Measurements from ENCODE around the gene VASN.
"Not testable (repeated sequence)": the region's sequence is repeated elsewhere in the genome, so short reads cannot be mapped to it uniquely, and the experiment has no call there.

The VASN gene

DNA sequence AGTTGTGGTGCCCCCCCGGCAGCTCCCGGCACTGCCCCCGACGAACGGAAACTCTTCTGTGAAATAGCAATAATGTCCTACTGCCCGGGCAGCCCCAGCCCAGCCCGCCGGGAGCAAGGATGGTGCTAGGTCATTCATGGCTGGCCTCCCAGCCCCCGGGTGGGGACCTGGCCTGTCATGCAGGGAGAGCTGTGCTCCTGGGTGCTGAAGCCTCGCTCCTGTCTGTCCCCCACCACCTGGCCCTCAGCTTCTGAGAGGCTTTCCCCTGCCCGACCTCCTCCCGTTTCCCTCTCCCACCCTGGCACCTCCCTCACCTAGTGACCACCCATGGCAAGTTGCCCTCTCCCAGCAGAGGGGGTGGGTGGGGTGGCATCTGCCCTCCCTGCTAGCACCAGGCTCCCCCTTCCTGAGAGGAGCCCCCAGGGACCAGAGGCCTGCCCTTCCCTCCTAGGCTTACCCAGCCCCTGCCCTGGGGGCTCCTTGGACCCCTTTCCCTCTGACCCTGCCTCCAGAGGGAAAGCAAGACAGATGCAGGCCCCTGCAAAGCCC, 34.0 kb upstream of the VASN start:
- DNase-seq = no peak

DNA sequence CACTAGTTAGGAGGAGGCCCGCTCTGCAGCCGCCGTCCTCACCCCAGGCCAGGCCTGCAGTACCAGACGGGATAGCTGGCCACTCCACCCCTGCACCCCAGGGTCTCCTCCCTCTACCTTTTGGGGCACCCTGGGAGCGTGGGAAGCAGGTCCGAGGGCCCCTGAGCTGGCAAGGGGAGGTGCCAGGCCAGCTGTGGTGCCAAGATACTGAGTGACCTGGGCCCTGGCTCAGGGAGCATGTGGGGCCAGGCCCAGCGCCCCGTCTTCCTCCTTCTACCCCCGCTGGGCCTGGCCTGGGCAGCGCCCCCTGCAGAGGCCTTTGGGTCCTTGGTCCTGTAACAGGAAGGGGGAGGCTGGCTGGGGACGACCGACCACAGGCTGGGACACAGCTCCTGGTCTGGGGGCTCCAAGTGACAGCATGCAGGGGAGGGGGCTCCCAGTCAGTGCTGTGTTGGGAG, 33.5 kb upstream of the VASN start:
- no peak for DNase-seq

DNA sequence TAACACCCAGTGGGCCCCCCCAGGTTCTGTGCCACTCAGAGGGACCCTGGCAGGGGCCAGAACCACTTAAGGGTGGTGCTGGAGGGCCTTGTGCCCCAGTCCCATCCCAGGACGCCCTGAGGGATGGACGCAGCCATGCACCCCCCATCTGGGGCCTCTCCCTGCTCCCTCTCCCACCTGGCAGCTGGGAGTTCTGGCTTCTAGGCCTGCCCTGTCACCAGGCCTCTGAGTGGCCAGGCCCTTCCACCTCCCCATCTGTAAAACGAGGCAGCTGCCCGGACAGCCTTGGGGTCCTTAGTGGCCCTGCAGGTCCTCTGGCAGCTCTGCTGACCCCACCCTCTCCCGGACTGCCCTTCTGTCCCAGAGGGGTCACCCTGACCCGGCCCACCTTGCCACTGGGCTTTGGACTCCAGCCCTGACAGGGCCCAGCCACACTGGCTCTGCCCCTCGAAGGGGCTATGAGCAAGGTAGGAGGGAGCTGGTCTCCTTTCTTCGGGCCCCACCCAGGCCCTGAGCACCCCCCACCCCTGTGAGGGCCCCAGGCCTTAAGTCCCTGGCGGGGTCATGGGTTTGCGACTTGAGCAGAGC, 32.8 kb upstream of the VASN start:
- no peak for DNase-seq

DNA sequence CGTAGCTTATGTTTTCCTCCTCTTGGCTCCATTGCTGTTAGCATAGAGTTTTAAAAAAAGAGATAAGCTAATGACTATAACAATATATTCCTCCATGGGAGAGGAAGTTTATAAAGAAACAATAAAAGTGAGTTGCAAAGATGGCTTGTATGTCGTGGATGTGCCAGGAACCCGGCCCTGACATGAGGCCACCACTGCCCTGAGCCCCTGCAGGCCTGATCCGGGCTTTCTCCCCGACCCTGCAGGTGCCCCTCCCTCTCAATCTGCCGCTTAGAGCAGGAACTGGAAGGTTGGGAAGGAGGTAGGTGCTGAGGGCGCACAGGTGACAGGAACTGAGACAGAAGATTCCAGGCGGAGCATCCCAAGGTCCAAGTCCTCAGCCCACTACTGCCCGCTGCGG, 32.2 kb upstream of the VASN start:
- DNase-seq = no peak

DNA sequence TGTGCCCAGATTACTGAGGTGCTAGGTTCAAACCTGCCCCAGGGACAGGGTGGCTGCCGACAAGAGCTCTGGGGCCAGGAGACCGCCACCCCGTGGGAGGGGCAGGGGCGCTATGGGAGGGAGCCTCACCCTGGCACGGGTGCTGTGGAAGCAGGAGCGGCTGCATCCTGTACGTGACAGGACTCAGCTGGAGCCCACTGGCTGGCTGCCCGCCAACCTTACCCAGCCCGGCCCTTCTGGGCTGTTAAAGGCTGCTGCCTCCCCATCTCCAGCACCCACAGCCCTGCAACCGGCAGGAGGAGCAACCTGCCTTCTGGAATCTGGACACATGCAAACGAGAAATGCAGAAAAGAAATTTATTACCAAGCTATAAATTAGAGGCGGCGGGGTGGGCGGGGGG, 31.7 kb upstream of the VASN start:
- no peak for DNase-seq

DNA sequence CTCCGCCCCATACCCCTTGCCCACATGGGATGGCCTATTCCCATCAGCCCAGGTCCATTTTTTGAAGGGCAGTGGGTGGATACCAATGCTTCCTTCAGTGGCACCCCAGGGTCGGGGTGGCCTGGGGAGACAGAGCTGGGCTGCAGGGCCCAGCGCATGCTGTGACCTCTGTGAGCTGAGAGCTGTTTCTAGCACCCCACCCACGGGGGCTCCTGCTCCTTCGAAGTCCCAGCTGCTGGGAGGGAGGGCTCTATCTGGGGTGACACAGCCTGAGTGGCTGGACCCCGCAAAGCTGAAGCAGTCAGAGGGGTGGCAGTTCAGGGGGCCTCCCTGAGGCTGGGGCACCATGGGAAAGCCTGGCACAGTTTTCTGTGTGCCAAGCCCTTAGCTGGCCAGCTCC, 31.2 kb upstream of the VASN start:
- no peak for DNase-seq

DNA sequence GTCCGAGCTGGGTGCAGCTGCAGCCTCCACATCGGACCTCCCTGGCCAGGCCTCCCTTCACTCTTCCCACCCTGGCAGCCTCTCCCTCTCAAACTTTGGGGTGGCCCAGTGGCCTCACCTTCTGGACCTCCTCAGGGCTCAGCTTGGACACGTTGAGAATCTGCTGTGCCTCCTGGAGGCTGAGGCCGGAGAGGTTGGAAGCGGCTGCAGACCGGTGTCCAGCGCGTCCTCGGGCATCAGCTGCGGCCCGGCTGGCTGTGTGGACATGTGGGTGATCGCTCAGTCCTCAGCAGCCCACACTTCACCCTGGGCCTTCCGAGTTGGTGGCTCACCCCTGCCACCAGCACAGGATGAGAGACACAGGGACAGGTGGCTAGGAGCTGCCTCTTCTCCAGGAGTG, 30.4 kb upstream of the VASN start:
- DNase-seq = no peak

DNA sequence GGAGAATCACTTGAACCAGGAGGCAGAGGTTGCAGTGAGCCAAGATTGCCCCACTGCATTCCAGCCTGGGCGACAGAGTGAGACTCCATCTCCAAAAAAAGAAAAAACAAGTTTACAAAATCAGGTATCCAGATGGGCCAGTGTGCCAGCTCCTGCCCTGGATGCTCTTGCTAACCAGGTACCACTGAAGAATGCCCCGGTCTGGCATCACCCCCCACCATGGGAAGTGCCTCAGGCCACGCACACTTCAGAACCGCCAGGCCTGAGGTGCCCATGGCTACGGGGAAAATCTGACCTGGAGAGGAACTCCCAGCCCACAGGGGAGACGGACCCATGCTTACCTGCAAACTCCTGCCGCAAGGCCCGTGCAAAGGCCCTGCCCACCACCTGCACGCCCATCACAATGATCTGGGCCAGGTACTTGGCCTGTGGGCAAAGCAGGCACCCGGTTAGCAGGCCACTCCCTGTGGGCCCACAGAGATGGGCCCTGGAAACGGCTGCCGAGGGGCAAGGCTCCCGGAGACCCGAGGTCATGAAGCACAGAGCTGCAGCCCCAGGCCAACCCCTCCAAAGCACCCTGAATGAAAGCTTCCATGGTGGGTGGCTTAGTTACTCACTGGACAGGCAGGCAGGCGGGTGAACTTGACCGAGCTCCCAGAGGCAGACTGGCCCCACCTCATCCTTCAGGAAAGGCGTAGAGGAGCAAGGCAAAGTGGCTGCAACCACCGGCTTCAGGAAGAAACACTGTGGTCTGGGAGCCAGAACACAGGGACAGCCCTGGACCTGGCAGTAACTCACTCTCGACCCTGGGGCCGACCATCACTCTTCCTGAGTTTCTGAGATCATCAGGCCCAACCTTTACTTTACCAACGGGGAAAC, 28.5 kb upstream of the VASN start:
- no peak for DNase-seq

DNA sequence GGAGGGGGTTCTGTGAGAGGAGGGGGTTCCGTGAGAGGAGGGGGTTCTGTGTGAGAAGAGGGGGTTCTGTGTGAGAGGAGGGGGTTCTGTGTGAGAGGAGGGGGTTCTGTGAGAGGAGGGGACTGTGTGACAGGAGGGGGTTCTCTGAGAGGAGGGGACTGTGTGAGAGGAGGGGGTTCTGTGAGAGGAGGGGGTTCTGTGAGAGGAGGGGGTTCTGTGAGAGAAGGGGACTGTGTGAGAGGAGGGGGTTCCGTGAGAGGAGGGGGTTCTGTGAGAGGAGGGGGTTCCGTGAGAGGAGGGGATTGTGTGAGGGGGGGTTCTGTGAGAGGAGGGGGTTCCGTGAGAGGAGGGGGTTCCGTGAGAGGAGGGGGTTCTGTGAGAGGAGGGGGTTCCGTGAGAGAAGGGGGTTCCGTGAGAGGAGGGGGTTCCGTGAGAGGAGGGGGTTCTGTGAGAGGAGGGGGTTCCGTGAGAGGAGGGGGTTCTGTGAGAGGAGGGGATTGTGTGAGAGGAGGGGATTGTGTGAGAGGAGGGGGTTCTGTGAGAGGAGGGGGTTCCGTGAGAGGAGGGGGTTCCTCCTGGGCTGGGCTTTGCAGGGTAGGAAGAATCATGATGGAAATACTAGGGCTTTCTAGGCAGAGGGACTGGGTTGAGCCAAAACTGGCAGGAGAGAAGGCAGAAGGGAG, 27.2 kb upstream of the VASN start:
- not testable (repeated sequence) for DNase-seq

DNA sequence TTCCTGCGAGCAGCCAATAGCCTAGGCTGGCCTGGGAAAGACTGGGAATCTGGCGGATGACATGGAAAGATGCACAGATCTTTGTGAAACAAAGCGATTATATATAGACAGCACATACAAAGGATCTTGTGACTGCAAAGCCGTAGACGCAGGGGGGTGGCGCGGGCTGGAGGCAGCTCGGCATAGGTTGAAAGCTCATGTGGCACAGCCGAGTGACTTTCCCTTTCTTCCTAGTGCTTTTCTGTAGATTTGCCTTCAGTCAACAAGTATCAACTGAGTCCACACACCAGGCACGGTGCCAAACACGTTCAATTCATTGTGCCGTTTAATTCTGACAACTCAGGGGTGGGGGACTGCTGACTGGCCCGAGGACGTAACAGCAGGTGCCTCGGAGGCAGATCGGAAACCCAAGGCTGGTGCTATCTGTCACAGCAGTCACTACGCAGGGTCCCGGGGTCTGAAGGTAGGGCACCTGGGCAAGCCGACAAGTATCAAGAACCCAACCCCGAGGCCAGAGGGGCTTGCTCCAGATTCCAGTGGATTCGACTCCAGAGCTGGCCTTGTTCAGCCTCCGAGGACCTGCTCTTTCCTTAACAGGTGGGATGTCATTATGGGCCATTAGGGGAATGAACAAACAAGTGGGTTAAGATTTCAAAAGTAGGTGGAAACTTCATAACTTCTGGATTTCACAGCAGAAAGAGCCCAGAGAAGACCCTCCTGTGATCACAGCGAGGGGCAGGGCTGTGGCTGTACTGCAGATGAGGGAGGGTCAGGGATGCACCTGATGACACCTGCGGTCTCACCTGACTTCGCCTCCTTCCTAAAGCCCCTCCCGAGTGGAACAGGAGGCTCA, 26.4 kb upstream of the VASN start:
- DNase-seq = no peak

DNA sequence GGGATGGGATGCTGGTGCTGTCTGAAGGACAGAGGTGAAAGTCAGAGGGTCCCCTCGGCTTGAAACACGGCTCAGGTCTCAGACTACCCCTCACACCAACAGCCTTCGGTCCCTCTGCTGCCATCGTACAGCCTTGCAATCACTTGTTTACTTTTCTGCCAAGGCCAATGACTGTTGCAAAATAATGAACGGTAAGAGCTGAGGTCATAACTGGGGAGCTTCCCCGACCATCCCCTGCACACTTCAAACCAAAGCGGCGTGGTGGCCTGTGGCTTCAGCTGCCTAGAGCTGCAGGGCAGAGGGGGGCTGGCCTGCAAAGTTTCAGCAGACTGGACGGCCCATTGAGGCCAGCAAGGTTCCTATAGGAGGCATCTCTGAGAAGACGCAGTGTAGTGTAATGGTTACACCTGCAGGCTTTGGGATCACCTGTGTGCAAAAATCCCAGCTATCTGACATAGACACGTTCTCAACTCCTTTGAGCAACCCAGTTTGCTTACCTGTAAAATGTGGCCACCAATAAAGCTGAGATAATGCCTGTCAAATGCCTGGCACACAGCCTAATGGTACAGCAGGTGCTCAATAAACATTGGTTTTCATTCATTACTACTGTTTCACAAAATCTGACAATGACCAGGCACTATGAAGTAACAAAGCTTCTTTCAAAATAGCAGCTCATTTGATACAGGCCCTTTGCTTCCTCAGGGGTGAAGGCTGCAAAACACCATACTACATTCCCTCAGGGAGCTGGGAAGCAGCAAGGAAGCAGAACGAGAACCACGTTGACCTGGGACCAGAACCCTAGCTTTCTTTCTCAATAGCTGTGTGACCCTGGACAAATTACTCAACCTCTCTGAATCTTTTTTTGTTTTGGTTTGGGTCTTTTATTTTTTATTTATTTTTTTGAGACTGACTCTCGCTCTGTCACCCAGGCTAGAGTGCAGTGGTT, 25.5 kb upstream of the VASN start:
- DNase-seq = no peak

DNA sequence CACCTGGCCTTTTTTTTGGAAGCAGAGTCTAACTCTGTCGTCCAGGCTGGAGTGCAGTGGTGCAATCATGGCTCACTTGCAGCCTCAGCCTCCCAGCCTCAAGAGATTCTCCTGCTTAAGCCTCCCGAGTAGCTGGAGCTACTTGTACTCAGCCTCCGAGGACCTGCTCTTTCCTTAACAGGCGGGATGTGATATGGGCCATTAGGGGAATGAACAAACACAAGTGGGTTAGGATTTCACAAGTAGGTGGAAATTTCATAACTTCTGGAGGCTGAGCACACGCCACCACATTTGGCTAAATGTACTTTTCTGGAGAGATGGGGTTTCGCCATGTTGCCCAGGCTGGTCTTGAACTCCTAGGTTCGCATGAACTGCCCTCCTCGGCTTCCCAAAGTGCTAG, 24.6 kb upstream of the VASN start:
- no peak for DNase-seq

DNA sequence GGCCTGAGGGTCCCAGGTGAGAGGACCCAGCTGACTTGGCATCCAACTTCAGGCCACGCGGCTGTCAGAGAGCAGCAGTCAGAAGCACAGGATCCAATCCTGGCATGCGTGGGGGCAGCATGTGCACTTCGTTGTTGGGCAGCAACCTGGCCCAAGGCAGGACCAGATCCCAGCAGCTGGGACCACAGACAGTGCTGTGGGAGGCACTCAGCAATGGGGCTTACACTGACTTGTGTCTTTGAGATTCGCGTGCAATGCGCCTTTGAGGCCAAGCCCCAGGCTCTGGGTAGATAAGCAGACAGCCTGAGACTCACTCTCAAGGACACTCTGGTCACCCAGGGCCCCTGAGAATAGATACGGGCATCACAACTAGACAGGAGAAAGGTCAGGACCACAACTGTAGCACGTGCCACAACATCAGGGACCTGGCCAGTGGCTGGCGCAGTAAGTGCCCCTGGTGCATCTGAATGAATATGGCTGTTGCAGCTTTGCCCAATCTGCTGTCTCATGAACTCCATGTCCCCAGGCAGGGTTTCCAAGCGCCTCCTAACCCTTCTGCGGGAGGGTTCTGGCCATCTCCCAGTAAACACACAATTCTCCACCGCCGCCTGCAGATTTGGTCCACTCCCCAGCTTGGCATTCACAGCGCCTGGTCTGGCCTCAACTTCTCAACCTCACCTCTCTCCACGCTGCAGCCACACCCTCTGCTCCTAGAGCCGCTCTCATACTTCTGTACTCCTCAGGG, 23.7 kb upstream of the VASN start:
- DNase-seq = no peak

DNA sequence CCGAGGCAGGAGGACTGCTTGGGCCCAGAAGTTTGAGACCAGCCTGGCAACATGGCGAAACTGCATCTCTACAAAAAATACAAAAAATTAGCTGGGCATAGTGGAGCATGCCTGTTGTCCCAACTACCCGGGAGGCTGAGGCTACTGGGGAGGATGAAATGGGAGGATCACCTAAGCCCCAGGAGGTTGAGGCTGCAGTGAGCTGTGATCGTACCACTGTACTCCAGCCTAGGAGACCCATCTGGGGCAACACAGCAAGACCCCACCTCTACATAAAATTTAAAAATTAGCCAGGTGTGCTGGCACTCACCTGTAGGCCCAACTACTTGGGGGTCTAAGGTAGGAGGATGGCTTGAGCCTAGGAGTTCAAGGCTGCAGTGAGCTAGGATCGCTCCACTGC, 22.3 kb upstream of the VASN start:
- no peak for DNase-seq

DNA sequence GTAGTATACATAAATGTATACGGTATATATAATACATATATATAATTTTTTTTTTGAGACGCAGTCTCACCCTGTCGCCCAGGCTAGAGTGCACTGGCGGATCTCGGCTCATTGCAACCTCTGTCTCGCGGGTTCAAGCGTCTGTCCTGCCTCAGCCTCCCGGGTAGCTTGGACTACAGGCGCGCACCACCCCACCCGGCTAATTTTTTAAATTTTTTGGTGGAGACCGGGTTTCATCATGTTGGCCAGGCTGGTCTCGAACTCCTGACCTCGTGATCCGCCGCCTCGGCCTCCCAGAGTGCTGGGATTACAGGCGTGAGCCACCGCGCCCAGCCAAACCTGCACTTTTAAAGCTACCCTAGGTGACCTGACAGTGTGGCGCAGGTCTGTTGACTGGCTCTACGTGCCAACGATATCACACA, 21.3 kb upstream of the VASN start:
- no peak for DNase-seq

DNA sequence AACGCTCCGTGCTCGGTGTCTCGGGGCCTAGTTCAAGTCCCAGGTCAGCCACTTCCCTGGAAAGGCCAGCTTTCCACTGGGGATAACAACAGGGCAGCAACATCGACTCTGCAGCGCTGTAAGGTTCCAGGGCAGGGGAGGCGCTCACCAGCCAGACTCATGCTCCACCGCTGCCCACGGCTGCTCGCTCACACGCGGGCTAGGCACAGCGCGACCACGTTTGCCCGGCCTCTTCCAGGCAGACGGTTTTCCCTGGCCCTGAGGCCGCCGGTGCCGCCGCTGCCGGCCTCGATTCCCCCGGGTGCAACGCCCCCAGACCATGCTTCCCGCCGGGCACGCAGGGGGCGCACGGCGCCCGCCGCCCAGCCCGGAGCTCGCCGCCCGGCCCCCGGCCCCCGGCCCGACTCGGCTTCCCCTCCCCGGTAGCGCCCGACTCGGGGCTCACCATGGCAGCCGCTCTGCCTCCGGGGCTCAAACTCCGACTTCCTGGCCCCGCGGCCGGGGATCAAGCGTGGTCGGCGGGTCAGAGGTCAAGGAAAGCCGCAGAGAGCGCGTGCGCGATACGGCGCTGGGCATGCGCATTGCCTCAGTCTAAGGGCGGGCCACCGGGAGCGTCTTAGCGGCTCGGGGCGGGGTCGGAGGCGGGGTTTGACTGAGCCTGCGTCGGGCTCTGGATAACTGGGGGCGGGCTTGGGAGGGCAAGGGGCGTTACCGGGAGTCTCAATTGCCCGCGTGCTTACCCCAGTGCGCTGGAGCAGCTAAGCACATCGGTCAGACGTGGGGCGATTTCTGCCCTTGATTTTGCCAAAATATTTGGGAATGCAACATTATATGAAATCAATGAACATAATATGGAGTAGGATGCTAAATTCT, 20.6 kb upstream of the VASN start, which contains the start of gene PAM16:
Gene PAM16, minus strand, starts transcription at position 535 of the 873 bp plus-strand sequence. Its CDS starts 87 bp downstream, at position 448.
- DNase-seq = peak; percentile 98

DNA sequence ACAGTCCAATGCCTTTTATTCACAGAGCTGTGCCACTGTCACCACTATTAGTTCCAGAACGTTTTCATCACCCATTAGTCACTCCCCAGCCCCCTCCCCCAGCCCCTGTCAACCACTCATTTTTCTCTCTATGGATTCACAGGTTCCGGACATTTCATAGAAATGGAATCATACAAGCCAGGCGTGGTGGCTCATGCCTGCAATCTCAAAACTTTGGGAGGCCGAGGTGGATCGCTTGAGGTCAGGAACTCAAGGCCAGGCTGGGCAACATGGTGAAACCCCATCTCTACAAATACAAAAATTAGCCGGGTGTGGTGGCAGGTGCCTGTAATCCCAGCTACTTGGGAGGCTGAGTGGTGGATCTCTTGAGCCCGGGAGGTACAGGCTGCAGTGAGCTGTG, 19.8 kb upstream of the VASN start:
- DNase-seq = no peak

DNA sequence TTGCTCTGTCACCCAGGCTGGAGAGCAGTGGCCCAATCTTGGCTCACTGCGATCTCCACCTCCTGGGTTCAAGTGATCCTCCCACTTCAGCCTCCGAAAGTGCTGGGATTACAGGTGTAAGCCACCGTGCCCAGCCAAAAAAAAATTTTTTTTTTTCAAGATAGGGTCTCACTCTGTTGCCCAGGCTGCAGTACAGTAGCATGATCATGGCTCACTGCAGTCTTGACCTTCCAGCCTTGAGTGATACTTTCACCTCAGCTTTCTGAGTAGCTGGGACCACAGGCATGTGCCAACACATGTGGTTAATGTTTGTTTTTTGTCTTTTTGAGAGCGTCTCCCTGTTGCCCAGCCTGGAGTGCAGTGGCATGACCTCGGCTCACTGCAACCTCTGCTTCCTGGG, 18.8 kb upstream of the VASN start:
- no peak for DNase-seq

DNA sequence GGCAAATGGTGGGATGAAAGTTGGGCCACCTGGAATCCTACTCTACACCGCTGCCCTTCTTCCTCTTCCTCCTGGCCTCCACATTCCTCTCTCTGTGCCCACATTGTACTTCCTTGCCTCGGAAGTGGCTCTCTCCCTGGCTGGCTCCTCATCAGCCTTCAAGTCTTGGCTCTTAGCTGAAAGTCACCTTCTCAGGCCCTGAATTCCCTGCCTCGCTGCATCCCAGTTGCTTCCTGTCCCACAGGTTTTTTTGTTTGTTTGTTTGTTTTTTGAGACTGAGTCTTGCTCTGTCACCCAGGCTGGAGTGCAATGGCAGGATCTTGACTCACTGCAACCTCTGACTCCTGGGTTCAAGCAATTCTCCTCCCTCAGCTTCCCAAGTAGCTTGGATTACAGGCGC, 18.0 kb upstream of the VASN start:
- DNase-seq = no peak
